Fibroblast of villous mesenchyme (primary cell): ENCODE data around the gene DSG4. TPM values are rescaled to one million over a fixed set of nuclear protein-coding genes. Genes with fewer than 3 reads are reported as not detected.
"Not testable (repeated sequence)": the region's sequence is repeated elsewhere in the genome, so short reads cannot be mapped to it uniquely, and the experiment has no call there.

Source experiments
- DNase-seq: peaks from one replicate; pipeline ENCODE4 v3.0.0-alpha.2; 2010; ENCODE audit warnings: low read depth
- H3K4me3 ChIP-seq: 2 replicates; pipeline ENCODE4 v1.5.1; 2011; ENCODE audit warnings: low read depth, mild to moderate bottlenecking, low read length
- total RNA-seq: library from RNA; depleted of rRNA; stranded (reverse); fragments of >200 nt; gene quantifications from 2 replicates; pipeline ENCODE4 v1.2.3, GENCODE V29; 2012
- TF ChIP-seq, protein P1 (sequence below): IDR thresholded peaks from 2 replicates; pipeline ENCODE4 v1.5.1; 2012; ENCODE audit warnings: low read depth, mild to moderate bottlenecking, low read length; ENCODE audit not compliant: insufficient read depth

DSG4 gene
- not detected in 2 replicates for total RNA-seq

DNA sequence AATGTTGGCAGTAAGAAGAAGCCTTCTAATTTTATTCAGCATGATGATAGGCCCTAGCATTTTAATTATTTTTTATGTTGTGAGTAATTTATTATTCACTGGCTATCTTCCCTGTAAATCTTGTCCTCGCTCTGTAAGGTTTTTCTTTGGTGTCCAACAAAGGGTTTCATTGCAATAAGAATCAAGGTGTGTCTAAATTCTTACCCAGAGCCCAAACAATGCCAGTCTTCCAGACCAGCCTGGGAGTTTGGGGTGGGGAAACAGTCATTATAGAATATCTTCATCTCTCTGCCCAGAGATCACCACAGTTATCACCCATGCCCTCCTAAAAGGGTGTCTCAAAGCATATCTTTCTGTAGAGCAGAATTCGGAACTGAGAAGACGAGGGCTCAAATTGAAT is at the start of gene DSG4:
Gene DSG4, plus strand, starts transcription at position 301 of the 400 bp plus-strand sequence. CDS start 135 bp downstream, outside the sequence.
- TF ChIP-seq, protein P1, sequence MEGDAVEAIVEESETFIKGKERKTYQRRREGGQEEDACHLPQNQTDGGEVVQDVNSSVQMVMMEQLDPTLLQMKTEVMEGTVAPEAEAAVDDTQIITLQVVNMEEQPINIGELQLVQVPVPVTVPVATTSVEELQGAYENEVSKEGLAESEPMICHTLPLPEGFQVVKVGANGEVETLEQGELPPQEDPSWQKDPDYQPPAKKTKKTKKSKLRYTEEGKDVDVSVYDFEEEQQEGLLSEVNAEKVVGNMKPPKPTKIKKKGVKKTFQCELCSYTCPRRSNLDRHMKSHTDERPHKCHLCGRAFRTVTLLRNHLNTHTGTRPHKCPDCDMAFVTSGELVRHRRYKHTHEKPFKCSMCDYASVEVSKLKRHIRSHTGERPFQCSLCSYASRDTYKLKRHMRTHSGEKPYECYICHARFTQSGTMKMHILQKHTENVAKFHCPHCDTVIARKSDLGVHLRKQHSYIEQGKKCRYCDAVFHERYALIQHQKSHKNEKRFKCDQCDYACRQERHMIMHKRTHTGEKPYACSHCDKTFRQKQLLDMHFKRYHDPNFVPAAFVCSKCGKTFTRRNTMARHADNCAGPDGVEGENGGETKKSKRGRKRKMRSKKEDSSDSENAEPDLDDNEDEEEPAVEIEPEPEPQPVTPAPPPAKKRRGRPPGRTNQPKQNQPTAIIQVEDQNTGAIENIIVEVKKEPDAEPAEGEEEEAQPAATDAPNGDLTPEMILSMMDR, result no peak
- H3K4me3 ChIP-seq, result no peak within 1 kb of the TSS
- no peak for DNase-seq

- DNase-seq, result no peak
Measured at GRCh38 chr18:31329787-31330438, 46.7 kb upstream of the DSG4 start.

GRCh38 chr18:31343454-31343853 is 33.1 kb upstream of the DSG4 start:
- TF ChIP-seq, protein P1, result no peak
- no peak for DNase-seq
- no peak overlapping the region for H3K4me3 ChIP-seq

More at GRCh38 chr18:31329787-31330438, 46.7 kb upstream of the DSG4 start:
- TF ChIP-seq, protein P1, result no peak
- no peak overlapping the region for H3K4me3 ChIP-seq

DNA sequence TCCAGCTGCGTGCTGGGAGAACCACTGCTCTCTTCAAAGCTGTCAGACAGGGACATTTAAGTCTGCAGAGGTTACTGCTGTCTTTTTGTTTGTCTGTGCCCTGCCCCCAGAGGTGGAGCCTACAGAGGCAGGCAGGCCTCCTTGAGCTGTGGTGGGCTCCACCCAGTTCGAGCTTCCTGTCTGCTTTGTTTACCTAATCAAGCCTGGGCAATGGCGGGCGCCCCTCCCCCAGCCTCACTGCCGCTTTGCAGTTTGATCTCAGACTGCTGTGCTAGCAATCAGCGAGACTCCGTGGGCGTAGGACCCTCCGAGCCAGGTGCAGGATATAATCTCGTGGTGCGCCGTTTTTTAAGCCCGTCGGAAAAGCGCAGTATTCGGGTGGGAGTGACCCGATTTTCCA is 23.2 kb upstream of the DSG4 start:
- DNase-seq, H3K4me3 ChIP-seq: not testable (repeated sequence)

GRCh38 chr18:31354990-31355389 is 21.6 kb upstream of the DSG4 start:
- H3K4me3 ChIP-seq, result no peak overlapping the region
- DNase-seq, result no peak
- TF ChIP-seq, protein P1, result no peak

- no peak overlapping the region for H3K4me3 ChIP-seq
- DNase-seq, result no peak
- TF ChIP-seq, protein P1, result no peak
Measured at GRCh38 chr18:31356025-31356424, 20.6 kb upstream of the DSG4 start.

GRCh38 chr18:31364190-31364589 is 12.4 kb upstream of the DSG4 start:
- TF ChIP-seq, protein P1, result no peak
- no peak for DNase-seq
- no peak overlapping the region for H3K4me3 ChIP-seq
